ENCODE measurements around the gene ZFP3. TPM values are rescaled to one million over a fixed set of nuclear protein-coding genes. Genes with fewer than 3 reads are reported as not detected.
A peak's percentile ranks its signal among the peaks of the same experiment; 100 is the strongest.
"Not testable (repeated sequence)": the region's sequence is repeated elsewhere in the genome, so short reads cannot be mapped to it uniquely, and the experiment has no call there.

ZFP3 gene
- 11.6 TPM for polyA plus RNA-seq (ENCODE audit: insufficient read length)

GRCh38 chr17:5078106-5079028 is at the start of gene ZFP3:
Gene ZFP3, plus strand, starts transcription at chr17:5078467. Its CDS starts 13,038 bp downstream, at chr17:5091505.
- DNase-seq: peak; percentile 86

- not testable (repeated sequence) for DNase-seq
Observed at GRCh38 chr17:5030168-5030567, 48.1 kb upstream of the ZFP3 start.

- peak; percentile 85 for DNase-seq
Observed at GRCh38 chr17:5031365-5032082, 46.7 kb upstream of the ZFP3 start.

- no peak for DNase-seq
Observed at GRCh38 chr17:5032865-5033264, 45.4 kb upstream of the ZFP3 start.

GRCh38 chr17:5033352-5034015 is 44.8 kb upstream of the ZFP3 start:
- no peak for DNase-seq

GRCh38 chr17:5034063-5034462 is 44.2 kb upstream of the ZFP3 start:
- DNase-seq: no peak

GRCh38 chr17:5034651-5035050 is 43.6 kb upstream of the ZFP3 start:
- DNase-seq: no peak

- DNase-seq: no peak
Observed at GRCh38 chr17:5035315-5035714, 43.0 kb upstream of the ZFP3 start, which contains the start of gene SLC52A1. Gene SLC52A1, minus strand, starts transcription at chr17:5035426. Its CDS starts 820 bp downstream, at chr17:5034606.

GRCh38 chr17:5042157-5043022 is 35.9 kb upstream of the ZFP3 start:
- no peak for DNase-seq

GRCh38 chr17:5043524-5043923 is 34.7 kb upstream of the ZFP3 start:
- DNase-seq: no peak

GRCh38 chr17:5044630-5045029 is 33.6 kb upstream of the ZFP3 start:
- no peak for DNase-seq

- no peak for DNase-seq
Observed at GRCh38 chr17:5045496-5045895, 32.8 kb upstream of the ZFP3 start.

- DNase-seq: peak; percentile 66
Observed at GRCh38 chr17:5047446-5047845, 30.8 kb upstream of the ZFP3 start.

- peak; percentile 26 for DNase-seq
Observed at GRCh38 chr17:5049314-5049841, 28.9 kb upstream of the ZFP3 start.

GRCh38 chr17:5050278-5050677 is 28.0 kb upstream of the ZFP3 start:
- DNase-seq: peak; percentile 69

GRCh38 chr17:5055543-5055942 is 22.7 kb upstream of the ZFP3 start:
- no peak for DNase-seq

- no peak for DNase-seq
Observed at GRCh38 chr17:5065227-5065744, 13.0 kb upstream of the ZFP3 start.

- DNase-seq: no peak
Observed at GRCh38 chr17:5068236-5068635, 10.0 kb upstream of the ZFP3 start.

GRCh38 chr17:5069724-5070123 is 8.5 kb upstream of the ZFP3 start:
- DNase-seq: no peak

GRCh38 chr17:5075472-5075871 is 2.8 kb upstream of the ZFP3 start:
- DNase-seq: not testable (repeated sequence)

- DNase-seq: not testable (repeated sequence)
Observed at GRCh38 chr17:5077275-5077674, 992 bp upstream of the ZFP3 start.

GRCh38 chr17:5077781-5078105 is 524 bp upstream of the ZFP3 start:
- DNase-seq: no peak
